Suppressor macrophage (primary cell): ENCODE results near the gene PABPC3.
A peak's percentile ranks its signal among the peaks of the same experiment; 100 is the strongest.

Source experiments
- DNase-seq, 4 experiments: peaks; one replicate each; pipeline ENCODE4 v3.0.0-alpha.2; 2020 to 2022

The PABPC3 gene

DNA sequence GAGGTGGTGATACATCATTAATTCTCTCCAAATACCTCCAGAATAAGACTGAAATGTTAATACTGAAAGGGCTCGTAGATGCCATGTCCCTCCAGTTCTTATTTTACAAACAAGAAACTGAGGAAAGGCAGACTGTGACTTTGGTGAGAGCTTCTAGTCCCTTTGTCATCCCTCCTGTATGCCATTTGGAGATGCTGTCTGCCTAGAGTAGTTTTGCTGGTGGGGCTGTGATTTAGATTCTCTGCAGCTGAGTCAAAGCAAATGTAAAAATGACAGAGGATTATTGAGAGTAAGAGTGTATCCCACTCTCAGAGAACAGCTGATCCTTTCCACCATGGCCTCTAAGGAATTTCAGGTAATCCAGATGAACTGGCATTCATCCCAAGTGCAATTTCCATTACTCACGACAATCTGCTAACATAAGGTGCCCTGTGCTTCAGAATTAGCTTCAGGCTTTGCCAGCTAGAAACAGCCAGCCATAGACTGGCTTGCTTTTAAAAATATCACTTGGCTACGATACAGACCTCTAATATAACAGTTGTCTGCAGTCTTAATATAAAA lies 16.8 kb downstream of the PABPC3 start:
- DNase-seq = no peak

DNA sequence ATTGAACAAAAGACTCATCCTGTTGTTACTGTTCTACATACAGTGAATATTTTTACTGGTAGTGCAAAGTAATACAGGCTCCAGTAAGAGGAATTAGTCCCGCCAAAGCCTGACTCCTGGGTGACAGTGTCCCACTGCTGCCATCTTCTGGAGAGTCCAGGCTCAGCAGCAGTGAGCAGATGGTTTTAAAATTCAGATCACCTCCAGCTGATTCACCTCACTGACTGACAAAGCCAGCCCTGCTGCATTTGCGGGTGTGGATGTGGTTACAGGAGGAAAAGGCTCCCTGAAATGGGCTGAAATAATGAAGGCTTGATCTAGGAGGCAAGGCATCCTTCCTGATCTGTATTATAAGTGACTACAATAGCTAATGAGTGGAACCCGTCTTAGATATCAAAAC lies 18.3 kb downstream of the PABPC3 start:
- peak; percentile 74 to 77 (median 76) for DNase-seq

DNA sequence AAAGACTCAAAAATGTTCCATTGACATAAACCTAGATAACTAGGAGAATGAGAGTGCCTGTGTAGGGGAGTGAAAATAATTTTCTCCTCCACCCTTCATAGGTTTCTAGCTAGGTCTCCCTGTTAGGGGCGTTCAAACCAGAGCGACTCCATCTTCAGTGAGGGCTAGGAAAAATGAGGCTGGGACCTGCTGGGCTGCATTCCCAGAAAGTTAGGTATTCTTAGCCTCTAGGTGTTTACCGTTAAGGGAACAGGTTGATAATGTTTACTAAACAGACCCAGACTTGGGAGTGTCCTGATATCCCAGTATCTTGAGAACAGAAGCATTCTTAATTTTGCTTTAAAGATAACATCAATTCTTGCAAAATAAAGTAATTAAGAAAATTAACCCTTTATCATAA lies 20.1 kb downstream of the PABPC3 start:
- no peak for DNase-seq

DNA sequence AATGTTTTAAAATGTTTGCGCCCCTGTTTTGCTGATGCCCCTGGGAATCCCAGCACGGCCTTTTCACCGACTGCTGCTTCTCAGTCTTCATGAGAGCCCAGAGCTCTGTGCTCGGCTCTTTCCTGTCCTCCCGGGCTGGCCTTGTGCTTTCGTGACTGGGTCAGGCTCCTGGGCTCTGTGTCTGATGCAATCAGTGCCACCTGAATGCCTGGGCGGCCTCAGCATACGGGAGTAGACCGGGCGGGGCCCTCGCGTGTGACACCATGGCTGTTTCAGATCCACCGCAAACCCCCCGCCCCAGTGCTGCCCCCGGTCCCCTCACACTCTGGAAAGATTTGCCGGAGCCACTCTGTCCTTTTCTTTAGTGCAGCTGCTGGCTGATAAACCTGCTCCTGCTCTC lies 21.4 kb downstream of the PABPC3 start:
- DNase-seq = no peak

DNA sequence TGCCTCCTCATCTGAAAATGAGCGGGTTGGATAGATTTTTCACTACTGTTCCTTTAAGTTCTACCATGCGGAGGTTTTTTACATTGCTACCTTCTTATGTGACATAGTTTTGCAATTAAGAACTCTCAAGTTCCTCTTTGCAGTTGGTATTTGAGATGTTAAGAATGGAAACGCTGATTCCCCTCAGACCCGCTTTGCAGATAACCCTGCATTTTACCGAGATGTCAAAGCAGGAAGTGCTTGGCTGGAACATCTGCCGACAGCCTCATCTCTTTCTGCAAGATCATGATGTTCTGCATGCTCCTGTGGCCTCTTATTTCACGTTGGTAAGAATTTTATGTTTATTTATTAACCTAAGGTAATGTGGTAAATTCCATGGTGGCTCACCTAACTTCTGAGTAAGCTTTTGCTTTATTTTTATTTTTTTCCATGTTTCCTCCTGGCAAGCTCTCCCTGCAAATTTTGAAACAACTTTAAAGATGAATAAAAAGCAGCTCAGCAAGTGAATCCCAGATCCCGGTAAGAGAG lies 22.5 kb downstream of the PABPC3 start:
- peak; percentile 4 to 8 (median 5) for DNase-seq

DNA sequence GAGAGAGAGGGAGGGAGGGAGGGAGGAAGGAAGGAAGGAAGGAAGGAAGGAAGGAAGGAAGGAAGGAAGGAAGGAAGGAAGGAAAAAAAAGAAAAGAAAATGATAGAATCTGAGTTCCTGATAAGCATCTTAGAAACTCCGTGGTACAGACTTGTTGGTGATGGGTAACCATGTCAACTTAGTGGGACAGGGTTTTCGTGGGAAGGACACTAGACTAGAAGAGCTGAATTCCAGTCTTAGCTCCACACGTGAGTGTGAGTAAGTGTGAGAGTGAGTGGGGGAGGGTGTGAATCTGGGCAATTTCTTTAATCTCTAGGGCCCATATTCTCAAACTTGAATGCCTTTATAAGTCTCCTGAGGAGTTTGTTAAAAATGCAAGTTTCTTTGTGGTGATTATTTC lies 35.0 kb downstream of the PABPC3 start:
- DNase-seq = no peak

DNA sequence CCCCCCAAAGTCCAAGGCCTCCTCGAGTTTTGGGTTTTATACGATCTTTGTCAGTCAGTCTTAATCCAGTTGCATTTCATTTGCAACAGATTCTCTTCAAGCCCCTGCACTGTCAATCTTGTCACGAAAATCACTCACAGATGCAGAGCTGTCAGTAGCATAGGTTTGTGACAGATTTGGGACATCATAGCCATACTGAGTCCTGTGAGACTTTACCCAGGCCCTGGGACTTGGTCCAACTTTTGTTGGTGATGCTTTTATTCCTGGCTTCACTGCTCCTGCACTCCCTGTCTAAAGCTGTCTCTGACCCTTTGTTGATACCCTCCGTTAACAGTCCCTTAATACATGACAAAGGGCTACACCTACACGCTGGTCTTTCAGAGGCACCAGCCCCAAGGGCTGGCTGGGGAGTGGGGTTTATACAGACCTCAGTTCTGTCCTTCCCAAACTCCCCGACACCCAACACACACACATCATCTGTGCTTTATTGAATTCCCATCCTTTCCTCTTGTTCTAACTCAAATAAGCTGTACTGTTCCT lies 36.0 kb downstream of the PABPC3 start:
- no peak for DNase-seq

DNA sequence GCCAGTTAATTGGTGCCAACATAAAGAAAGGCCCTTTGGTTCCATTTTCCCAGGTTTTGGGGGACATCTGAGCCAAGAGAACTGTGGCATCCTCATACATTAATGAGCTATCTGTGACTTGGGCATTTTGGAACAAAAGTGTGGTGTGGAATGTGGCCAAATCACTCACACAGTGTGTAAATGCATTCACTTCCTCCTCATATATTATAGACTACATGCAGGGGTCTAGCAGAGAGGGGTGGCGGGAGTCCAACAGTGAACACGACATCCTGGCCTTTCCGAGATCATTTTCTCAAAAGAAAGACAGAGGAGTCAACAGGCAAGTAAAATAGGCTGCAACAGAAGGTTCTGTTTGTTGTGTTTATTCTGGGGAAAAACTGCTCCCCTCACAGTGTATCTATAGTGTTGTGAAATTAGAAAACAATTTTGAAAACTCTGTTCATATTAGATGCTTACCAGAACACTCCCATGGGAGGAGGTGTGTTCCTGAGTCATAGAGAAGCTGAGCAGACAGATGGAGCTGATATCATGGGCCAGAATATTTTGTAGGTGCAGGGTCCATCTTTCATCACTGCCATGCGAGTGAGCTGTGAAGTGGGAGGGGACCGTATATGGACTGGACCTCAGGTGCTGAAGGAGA lies 36.9 kb downstream of the PABPC3 start:
- DNase-seq = no peak

DNA sequence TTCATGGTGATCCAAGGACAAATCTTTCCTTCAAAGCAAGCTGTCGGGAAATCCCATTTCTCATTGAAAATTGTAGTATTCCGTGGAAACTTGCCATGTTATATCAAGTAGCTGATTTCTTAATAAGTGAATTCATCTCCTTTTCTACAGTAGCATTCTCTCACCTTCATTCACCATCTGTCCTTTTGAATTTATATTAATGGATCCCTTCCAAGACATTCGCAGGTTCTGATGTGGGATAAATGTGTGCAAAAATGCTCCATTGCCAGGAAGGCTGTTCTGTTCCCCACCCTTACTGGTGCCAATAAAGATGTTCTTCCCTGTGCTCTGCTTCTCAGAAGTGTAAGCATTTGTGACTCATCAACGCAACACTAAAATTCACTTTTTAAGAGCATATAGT lies 40.0 kb downstream of the PABPC3 start:
- no peak for DNase-seq

DNA sequence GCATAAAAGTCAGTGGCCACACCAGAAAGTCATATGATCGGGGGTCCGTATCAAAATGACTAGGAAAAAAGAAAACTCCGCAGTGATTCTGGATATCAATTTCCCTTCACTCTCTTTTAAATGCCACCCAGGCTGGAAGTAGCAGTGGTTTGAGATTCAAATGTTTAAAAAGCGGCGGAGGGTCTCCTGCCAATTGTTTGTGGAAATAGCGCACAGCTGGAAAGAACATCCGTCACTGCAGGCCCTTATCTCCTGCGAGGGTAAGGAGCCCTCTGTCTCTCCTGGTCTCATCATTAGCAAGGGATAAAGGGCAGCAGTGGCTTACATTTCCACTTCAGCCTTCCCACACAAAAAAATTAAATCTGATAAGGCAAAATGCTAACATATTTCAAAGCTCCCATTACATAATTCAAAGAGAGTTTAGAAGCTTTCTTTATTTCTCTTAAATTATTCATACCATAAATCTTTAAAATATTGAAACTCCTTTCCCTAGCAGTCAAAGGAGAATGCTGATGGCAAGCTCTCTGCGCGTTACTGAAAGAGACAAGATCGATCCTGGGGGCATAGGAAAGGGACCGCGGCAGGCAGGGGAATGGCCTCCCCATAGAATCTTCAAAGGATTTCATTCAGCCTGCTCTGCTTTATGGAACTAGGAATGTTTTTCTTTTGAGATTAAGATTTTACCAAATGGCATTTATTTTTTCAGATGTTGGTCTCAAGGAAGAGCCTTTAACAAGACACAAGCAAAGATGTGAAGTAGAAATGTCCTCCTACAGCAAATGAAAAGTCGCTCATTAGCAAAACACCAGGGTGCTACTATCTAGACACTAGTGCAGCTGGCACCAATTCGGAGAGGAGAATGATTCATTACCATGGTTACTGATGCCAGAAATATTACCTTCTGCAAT lies 41.2 kb downstream of the PABPC3 start:
- no peak for DNase-seq

DNA sequence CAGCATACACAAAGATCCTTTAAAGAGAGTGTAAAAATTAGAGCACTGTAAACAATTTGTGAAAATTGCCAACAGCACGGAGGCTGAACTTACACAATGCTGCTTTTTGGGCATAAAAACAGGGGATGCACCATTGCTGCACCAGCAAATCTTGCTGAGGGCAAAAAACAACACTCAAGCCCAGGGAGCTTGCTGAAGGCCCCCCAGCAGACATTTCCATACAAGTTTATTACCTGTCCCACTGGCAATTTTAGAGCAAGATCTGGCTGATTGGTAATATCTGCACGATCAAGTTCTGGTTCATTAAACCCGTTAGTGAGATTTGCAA lies 41.8 kb downstream of the PABPC3 start:
- DNase-seq = no peak

DNA sequence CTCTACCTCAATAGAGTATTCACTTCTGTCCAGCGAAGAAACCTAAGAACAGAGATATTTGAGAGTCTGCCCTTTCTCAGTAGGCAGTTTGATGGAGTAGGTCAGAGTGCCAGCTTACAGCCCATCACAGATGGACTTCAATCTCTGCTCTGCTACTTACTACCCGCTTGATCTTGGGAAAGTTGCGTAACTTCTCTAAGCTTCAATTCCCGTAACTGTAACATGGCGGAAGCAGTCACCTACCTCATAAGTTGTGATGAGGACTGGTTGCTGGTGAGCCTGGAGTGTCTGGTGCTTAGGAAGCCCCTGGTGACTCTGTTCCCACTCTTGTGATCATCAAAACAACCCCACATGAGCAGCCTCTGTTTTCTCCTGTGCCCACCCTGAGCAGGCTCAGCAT lies 45.1 kb downstream of the PABPC3 start:
- DNase-seq = no peak

DNA sequence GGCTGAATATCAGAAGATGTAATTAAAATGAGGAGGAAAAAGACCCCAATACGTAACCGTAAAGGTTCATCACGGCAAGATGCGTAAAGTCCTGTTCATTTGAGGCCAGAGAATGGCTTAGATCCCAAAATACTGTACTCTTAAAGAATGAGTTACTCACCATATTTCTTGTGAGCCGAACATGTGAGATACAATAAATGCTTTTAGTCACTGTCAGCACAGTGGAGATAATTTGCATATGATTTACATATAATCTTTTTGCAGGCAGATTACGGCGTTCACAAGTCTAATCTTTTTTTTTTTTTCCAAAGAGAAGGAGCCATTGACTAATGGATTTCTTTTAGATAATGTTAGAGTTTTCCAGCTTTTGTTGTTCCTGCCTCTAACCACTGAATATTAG lies 47.8 kb downstream of the PABPC3 start:
- no peak for DNase-seq

DNA sequence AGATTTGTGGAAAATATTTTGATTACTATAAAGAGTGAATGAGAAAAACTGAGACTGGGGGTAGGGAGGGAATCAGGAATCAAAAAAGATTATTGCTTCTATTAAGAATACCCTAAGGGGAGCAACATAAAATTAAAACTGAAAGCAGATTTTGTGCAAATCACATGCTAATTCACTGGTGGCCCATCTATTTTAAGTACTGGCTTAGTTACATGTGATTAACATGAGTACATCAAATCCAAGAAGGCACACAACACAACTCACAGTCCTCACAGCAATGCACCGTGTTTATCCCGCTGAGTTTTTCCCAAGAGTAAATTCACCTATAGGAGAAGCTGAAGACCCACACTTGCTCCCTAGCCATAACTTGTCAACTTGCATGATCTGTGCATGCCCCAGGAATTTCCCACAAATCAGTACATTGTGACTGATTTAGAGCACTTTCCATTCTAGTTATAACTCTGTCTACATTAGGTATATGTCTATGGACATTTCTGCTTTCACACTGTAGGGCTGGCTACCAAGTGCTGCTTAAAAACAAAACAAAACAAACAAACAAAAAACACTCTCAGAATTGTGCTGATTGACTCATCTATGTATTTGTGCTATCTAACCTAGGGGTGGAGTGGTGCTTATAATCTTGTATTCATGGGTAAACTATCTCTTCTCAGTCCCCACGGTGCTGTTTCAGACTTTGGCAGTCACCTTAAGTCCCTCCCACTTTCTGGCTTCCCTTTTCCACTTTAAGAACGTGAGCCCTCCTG lies 51.9 kb downstream of the PABPC3 start:
- DNase-seq = no peak

DNA sequence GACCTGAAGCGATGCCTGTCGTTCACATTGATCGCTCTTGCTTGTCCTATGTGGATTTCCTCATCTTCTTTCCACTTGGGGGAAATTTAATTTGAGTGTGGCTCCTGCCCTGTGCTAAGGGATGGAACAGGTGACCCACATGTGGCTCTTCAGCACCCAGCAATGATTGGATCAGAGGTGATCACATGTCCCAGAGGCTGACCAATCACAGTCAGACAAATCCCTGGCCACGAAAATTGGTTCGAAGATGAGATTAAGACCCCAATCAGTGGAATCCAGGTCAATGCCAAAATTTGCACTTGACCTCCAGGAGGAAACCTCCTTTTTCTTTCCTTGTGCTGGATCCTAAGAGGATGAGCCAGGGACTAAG lies 52.5 kb downstream of the PABPC3 start:
- no peak for DNase-seq
